Hepatocyte (in vitro differentiated cells): ENCODE measurements around the gene GDPGP1. TPM values are rescaled to one million over a fixed set of nuclear protein-coding genes. Genes with fewer than 3 reads are reported as not detected.

Experiments
- DNase-seq: peaks from one replicate; pipeline ENCODE4 v3.0.0-alpha.2; 2016; ENCODE audit warnings: low spot score
- H2AFZ ChIP-seq: fragments of 200-600 bp; sonication (generic); 2 replicates; pipeline ENCODE4 v1.6.0; 2016; ENCODE audit warnings: antibody characterized with exemption, mild to moderate bottlenecking
- H3K27ac ChIP-seq: fragments of 200-600 bp; sonication (generic); 2 replicates; pipeline ENCODE4 v1.5.1; 2016; ENCODE audit warnings: mild to moderate bottlenecking
- H3K27me3 ChIP-seq: fragments of 200-600 bp; sonication (generic); 2 replicates; pipeline ENCODE4 v1.6.1; 2016
- H3K36me3 ChIP-seq: fragments of 200-600 bp; sonication (generic); replicated peaks from 2 replicates; pipeline ENCODE4 v1.5.1; 2016; ENCODE audit warnings: low read depth; ENCODE audit not compliant: insufficient read depth
- H3K4me1 ChIP-seq: fragments of 200-600 bp; sonication (generic); 2 replicates; pipeline ENCODE4 v1.5.1; 2016; ENCODE audit warnings: mild to moderate bottlenecking, moderate library complexity; ENCODE audit not compliant: insufficient read depth
- H3K4me2 ChIP-seq: fragments of 200-600 bp; sonication (generic); 2 replicates; pipeline ENCODE4 v1.6.0; 2016
- H3K4me3 ChIP-seq: fragments of 200-600 bp; sonication (generic); 2 replicates; pipeline ENCODE4 v1.5.1; 2016; ENCODE audit warnings: mild to moderate bottlenecking
- H3K79me2 ChIP-seq: fragments of 200-600 bp; sonication (generic); 2 replicates; pipeline ENCODE4 v1.6.0; 2017; ENCODE audit warnings: mild to moderate bottlenecking
- H3K9me2 ChIP-seq: fragments of 200-600 bp; sonication (generic); replicated peaks from 2 replicates; pipeline ENCODE4 v1.6.0; 2017; ENCODE audit warnings: mild to moderate bottlenecking; ENCODE audit not compliant: insufficient read depth
- H3K9me3 ChIP-seq: fragments of 200-600 bp; sonication (generic); 2 replicates; pipeline ENCODE4 v1.5.1; 2016; ENCODE audit warnings: low read depth, mild to moderate bottlenecking
- H4K20me1 ChIP-seq: fragments of 200-600 bp; sonication (generic); 2 replicates; pipeline ENCODE4 v1.6.0; 2016; ENCODE audit warnings: mild to moderate bottlenecking; ENCODE audit not compliant: insufficient read depth, poor library complexity, severe bottlenecking
- EZH2 ChIP-seq: fragments of 200-600 bp; sonication (generic); IDR thresholded peaks from 2 replicates; pipeline ENCODE4 v1.6.1; 2016; ENCODE audit warnings: antibody characterized with exemption, mild to moderate bottlenecking, borderline replicate concordance
- EZH2phosphoT487 ChIP-seq: fragments of 200-600 bp; sonication (generic); IDR thresholded peaks from one replicate; pipeline ENCODE4 v1.6.1; 2018; ENCODE audit warnings: antibody characterized with exemption, mild to moderate bottlenecking, low read depth, moderate library complexity; ENCODE audit not compliant: unreplicated experiment, severe bottlenecking
- WGBS: methylation state at CpG from one replicate; pipeline ENCODE4 v1.1.6; 2016; ENCODE audit warnings: low lambda C conversion rate; ENCODE audit errors: missing lambda C conversion rate; 5-methylcytosine and 5-hydroxymethylcytosine counted together
- polyA plus RNA-seq: library from polyadenylated mRNA; unstranded; fragments of >200 nt; fragmentation: Nextera tagmentation; extraction: Ambion mirVana; gene quantifications from 2 replicates; pipeline ENCODE4 v1.2.1, GENCODE V29; 2016
- total RNA-seq: library from RNA; depleted of rRNA; stranded (reverse); fragments of >200 nt; gene quantifications from 2 replicates; pipeline ENCODE4 v1.2.3, GENCODE V29; 2014
- TF ChIP-seq, protein P1 (sequence below): fragments of 200-600 bp; sonication (generic); IDR thresholded peaks from 2 replicates; pipeline ENCODE4 v1.5.1; 2016; ENCODE audit warnings: antibody characterized with exemption, mild to moderate bottlenecking; ENCODE audit not compliant: poor library complexity

Gene GDPGP1
- total and polyA plus RNA-seq, 2 experiments from 2014 or later = 0.56 to 6.8 TPM

DNA sequence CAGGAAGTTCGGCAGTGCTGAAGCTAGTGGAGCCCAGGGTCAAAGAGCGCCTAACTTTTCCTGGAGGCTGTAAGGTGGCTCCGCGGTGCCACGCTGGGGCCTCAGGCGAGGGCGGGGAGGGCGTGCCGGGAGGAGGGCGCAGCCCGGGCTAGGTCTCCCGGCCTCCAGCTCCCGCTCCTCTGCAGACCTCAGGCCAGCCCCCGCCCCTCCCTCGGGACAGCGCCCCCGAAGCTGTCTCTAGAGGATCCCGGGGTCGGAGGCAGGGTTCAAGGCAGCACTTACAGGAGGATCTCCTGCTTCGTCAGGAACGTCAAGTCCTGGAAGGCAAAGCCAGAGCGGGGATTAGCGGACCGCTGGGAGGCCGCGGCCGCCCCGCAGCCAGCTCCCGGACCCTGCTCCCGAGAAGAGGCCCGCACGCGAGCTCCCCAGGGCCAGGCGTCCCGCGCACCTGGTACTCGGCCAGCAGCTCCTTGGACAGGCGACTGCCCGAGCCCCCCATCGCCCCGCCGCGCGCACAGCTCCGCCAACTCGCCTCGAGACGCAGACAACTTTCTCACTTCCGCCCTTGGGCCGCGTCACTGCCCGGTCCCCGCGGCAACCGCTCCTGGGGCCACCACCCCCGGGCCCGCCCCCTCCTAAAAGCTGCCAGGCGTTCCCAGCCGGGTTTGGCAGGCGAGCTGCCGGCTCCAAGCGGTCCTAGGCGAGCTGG, 468 bp upstream of the GDPGP1 start, which contains the start of gene CIB1:
Gene CIB1, minus strand, starts transcription at position 555 of the 709 bp plus-strand sequence. Its CDS starts 56 bp downstream, at position 499.
- peak within 1 kb of the TSS; percentile 65 for H3K4me3 ChIP-seq
- H3K36me3 ChIP-seq = no peaks in the 10 kb centered on the region
- peaks cover 23% of the 10 kb centered on the region for H3K4me1 ChIP-seq
- H3K27me3 ChIP-seq = no peaks in the 10 kb centered on the region
- peak within 1 kb of the TSS; percentile 80 for H2AFZ ChIP-seq
- H3K79me2 ChIP-seq = peaks cover 20% of the 10 kb centered on the region
- TF ChIP-seq, protein P1, sequence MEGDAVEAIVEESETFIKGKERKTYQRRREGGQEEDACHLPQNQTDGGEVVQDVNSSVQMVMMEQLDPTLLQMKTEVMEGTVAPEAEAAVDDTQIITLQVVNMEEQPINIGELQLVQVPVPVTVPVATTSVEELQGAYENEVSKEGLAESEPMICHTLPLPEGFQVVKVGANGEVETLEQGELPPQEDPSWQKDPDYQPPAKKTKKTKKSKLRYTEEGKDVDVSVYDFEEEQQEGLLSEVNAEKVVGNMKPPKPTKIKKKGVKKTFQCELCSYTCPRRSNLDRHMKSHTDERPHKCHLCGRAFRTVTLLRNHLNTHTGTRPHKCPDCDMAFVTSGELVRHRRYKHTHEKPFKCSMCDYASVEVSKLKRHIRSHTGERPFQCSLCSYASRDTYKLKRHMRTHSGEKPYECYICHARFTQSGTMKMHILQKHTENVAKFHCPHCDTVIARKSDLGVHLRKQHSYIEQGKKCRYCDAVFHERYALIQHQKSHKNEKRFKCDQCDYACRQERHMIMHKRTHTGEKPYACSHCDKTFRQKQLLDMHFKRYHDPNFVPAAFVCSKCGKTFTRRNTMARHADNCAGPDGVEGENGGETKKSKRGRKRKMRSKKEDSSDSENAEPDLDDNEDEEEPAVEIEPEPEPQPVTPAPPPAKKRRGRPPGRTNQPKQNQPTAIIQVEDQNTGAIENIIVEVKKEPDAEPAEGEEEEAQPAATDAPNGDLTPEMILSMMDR = no peak
- TF ChIP-seq EZH2 (no peak), EZH2phosphoT487 (no peak)
- no peaks in the 10 kb centered on the region for H3K9me2 ChIP-seq
- H4K20me1 ChIP-seq = no peaks in the 10 kb centered on the region
- WGBS = 0% methylated on average over 16 of the region's 63 CpGs
- peak within 1 kb of the TSS; percentile 87 for H3K4me2 ChIP-seq
- H3K27ac ChIP-seq = peak within 1 kb of the TSS; percentile 94
- peak; percentile 99 for DNase-seq
- no peaks in the 10 kb centered on the region for H3K9me3 ChIP-seq

DNA sequence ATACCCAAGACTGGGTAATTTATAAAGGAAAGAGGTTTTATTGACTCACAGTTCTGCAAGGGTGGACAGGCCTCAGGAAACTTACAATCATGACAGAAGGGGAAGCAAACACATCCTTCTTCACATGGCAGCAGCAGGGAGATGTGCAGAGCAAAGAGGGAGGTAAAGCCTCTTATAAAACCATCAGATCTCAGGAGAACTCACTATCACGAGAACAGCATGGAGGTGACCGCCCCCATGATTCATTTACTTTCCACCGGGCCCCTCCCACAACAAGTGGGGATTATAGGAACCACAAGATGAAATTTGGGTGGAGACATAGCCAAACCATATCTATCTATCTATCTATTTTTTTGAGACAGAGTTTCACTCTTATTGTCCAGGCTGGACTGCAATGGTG, 5.4 kb downstream of the GDPGP1 start:
- Histone ChIP-seq H2AFZ (no peak overlapping the region), H3K4me2 (no peak overlapping the region), H3K9me3 (no peaks in the 10 kb centered on the region), H3K9me2 (no peaks in the 10 kb centered on the region), H3K27me3 (no peaks in the 10 kb centered on the region), H3K36me3 (no peaks in the 10 kb centered on the region), H3K4me3 (no peak overlapping the region), H3K79me2 (no peaks in the 10 kb centered on the region), H3K27ac (no peak overlapping the region), H3K4me1 (no peaks in the 10 kb centered on the region), H4K20me1 (no peaks in the 10 kb centered on the region)
- TF ChIP-seq EZH2phosphoT487 = no peak
- TF ChIP-seq EZH2 = no peak
- TF ChIP-seq, protein P1 = no peak
- WGBS = 89% methylated on average over 3 of the region's 3 CpGs
- DNase-seq = no peak

DNA sequence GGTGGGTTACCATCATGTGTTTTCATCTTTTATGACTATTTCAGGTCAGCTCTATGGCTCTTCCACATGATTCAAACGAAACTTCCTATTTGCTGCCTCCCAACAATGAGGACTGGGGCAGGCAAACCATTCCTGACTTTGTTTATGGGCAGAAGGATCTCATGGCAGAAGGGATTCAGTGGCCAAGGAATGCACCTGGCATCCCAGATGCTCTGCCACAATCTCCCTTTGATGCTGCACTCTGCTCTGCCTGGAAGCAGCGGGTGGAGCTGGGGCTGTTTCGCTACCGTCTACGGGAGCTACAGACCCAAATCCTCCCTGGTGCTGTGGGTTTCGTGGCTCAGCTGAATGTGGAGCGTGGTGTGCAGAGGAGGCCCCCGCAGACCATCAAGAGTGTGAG, 6.8 kb downstream of the GDPGP1 start:
- no peak overlapping the region for H2AFZ ChIP-seq
- no peak overlapping the region for H3K4me2 ChIP-seq
- no peaks in the 10 kb centered on the region for H4K20me1 ChIP-seq
- DNase-seq = no peak
- H3K79me2 ChIP-seq = no peaks in the 10 kb centered on the region
- H3K9me2 ChIP-seq = no peaks in the 10 kb centered on the region
- H3K4me1 ChIP-seq = no peaks in the 10 kb centered on the region
- no peaks in the 10 kb centered on the region for H3K36me3 ChIP-seq
- TF ChIP-seq, protein P1 = no peak
- TF ChIP-seq EZH2 = no peak
- TF ChIP-seq EZH2phosphoT487 = no peak
- no peak overlapping the region for H3K27ac ChIP-seq
- 92% methylated on average over 8 of the region's 8 CpGs for WGBS
- no peak overlapping the region for H3K4me3 ChIP-seq
- H3K9me3 ChIP-seq = no peaks in the 10 kb centered on the region
- H3K27me3 ChIP-seq = no peaks in the 10 kb centered on the region
